K562 (cell line): ENCODE data around the gene CCDC17. TPM values are rescaled to one million over a fixed set of nuclear protein-coding genes. Genes with fewer than 3 reads are reported as not detected.

Source experiments
- BCLAF1 ChIP-seq, 2 experiments: fragments of 450-650 bp in 1 of 2; IDR thresholded peaks; 2 replicates each; pipeline ENCODE4 v1.6.1; 2011 to 2017; ENCODE audit warnings: low read depth in 2 of 2, antibody characterized with exemption in 1 of 2, borderline replicate concordance in 1 of 2, low read length in 1 of 2, mild to moderate bottlenecking in 1 of 2, mixed read lengths in 1 of 2; ENCODE audit not compliant: control insufficient read depth in 1 of 2
- CBFA2T3 ChIP-seq: fragments of 450-650 bp; IDR thresholded peaks from 2 replicates; pipeline ENCODE4 v1.6.1; 2017
- GMEB1 ChIP-seq: fragments of 250-450 bp; sonication (Bioruptor Pico); IDR thresholded peaks from 2 replicates; pipeline ENCODE4 v1.4.0; 2020; ENCODE audit warnings: mild to moderate bottlenecking
- IRF1 ChIP-seq: sonication (generic); formaldehyde crosslinking; IDR thresholded peaks from 2 replicates; pipeline ENCODE4 v1.8.0; 2022; ENCODE audit warnings: missing genetic modification reagents, mild to moderate bottlenecking, borderline replicate concordance
- KDM5B ChIP-seq: fragments of 200-600 bp; sonication (generic); IDR thresholded peaks from 2 replicates; pipeline ENCODE4 v1.6.1; 2012; ENCODE audit warnings: low read depth, mild to moderate bottlenecking, moderate library complexity, low read length, control low read depth, inconsistent platforms; ENCODE audit not compliant: insufficient replicate concordance
- MAX ChIP-seq: sonication (generic); formaldehyde crosslinking; IDR thresholded peaks from 2 replicates; pipeline ENCODE4 v1.9.0; 2022; ENCODE audit warnings: mild to moderate bottlenecking, missing genetic modification reagents
- PBX2 ChIP-seq, 2 experiments: IDR thresholded peaks in 1 of 2; conservative IDR thresholded peaks in 1 of 2; 2 replicates each; pipeline ENCODE4 v1.6.1; 2016; ENCODE audit warnings: low read depth in 2 of 2, mild to moderate bottlenecking in 1 of 2, missing compliant biosample characterization in 1 of 2, missing genetic modification characterization in 1 of 2, moderate library complexity in 1 of 2
- SMARCA5 ChIP-seq: fragments of 450-650 bp; IDR thresholded peaks from 2 replicates; pipeline ENCODE4 v1.6.1; 2016
- ZFPM2 ChIP-seq: fragments of 250-450 bp; sonication (Bioruptor Pico); IDR thresholded peaks from 2 replicates; pipeline ENCODE4 v1.5.1; 2022; ENCODE audit warnings: mild to moderate bottlenecking
- ZMIZ1 ChIP-seq, 2 experiments: fragments of 150-350 bp in 1 of 2; IDR thresholded peaks; 2 replicates each; pipeline ENCODE4 v1.6.1; 2012 to 2016; ENCODE audit warnings: low read depth in 2 of 2, low read length in 2 of 2, mild to moderate bottlenecking in 1 of 2, moderate library complexity in 1 of 2
- ZNF174 ChIP-seq: fragments of 250-450 bp; sonication (Bioruptor Pico); IDR thresholded peaks from 2 replicates; pipeline ENCODE4 v1.4.0; 2020; ENCODE audit warnings: mild to moderate bottlenecking
- ZNF282 ChIP-seq: sonication (generic); formaldehyde crosslinking; IDR thresholded peaks from 2 replicates; pipeline ENCODE4 v1.8.1; 2023; ENCODE audit warnings: missing genetic modification reagents
- ZNF695 ChIP-seq: fragments of 450-650 bp; formaldehyde crosslinking; IDR thresholded peaks from 2 replicates; pipeline ENCODE4 v1.4.0; 2020; ENCODE audit warnings: mild to moderate bottlenecking, moderate library complexity
- polyA plus RNA-seq, 8 experiments: library from polyadenylated mRNA; depleted of rRNA in 4 of 8; stranded (reverse) in 5 of 8; unstranded in 3 of 8; fragments of >200 nt; fragmentation: Nextera tagmentation in 2 of 8; fragmentation: Illumina TruSeq in 1 of 8; extraction: Ambion mirVana in 2 of 8; extraction: Trizol in 1 of 8; gene quantifications; 2 replicates each; pipeline versions ENCODE4 v1.2.1 to v1.2.3, GENCODE V29; 2011 to 2014; ENCODE audit warnings: inconsistent platforms in 1 of 8, missing spikeins in 1 of 8
- total RNA-seq, 7 experiments: library from RNA; depleted of rRNA in 6 of 7; stranded (reverse); fragments of >200 nt in 6 of 7; fragmentation: Illumina TruSeq in 2 of 7; extraction: Trizol in 2 of 7; gene quantifications; 2 replicates each; pipeline versions ENCODE4 v1.2.1 to v1.2.3, GENCODE V29; 2011 to 2021; ENCODE audit warnings: low replicate concordance in 1 of 7

The CCDC17 gene
- total and polyA plus RNA-seq, 9 of the 15 experiments (the other 6 are each of a cell fraction or from before 2014, with no cell fraction given): 0.20 to 2.4 (median 0.85) TPM

GRCh38 chr1:45584351-45585109 is 39.3 kb downstream of the CCDC17 start (continued):
- TF ChIP-seq BCLAF1 (IDR thresholded peaks at IDR 0.05; ENCODE audit: borderline replicate concordance in 1 of 2, control insufficient read depth in 1 of 2, low read depth in 2 of 2, low read length in 1 of 2) (no peak), ZNF695 (CRISPR knock-in tag) (no peak), ZNF174 (CRISPR knock-in tag) (no peak), CBFA2T3 (no peak), GMEB1 (CRISPR knock-in tag) (no peak), SMARCA5 (no peak), IRF1 (CRISPR knock-in tag) (peak; percentile 40; the same call in 1 of the 2 replicates), KDM5B (no peak), ZNF282 (CRISPR knock-in tag) (no peak), MAX (CRISPR knock-in tag) (peak; percentile 55), ZFPM2 (CRISPR knock-in tag) (no peak), ZMIZ1 (IDR thresholded peaks at IDR 0.05; ENCODE audit: low read depth in 2 of 2, low read length in 2 of 2) (0 out of 4 replicates have a peak, but pooled peaks of 1 of the 2 experiments have one; percentile 4), PBX2 (CRISPR knock-in tag; IDR thresholded peaks at IDR 0.05; ENCODE audit: low read depth) (no peak), PBX2 (tag; conservative IDR thresholded peaks at IDR 0.05; ENCODE audit: low read depth) (0 out of 2 replicates have a peak, but pooled peaks have one; percentile 25)
